SHP77 (cell line): ENCODE results near the gene FERD3L.

Experiments used
- DNase-seq, 2 experiments: peaks; one replicate each; lab custom pipeline; 2025; lab: John Stamatoyannopoulos, UW

The FERD3L gene

GRCh38 chr7:19099924-19100323 lies 45.3 kb downstream of the FERD3L start:
- DNase-seq: no peak

GRCh38 chr7:19099194-19099593 lies 46.0 kb downstream of the FERD3L start:
- no peak for DNase-seq

- DNase-seq: no peak
These were observed 46.7 kb downstream of the FERD3L start for GRCh38 chr7:19098510-19098909.

- no peak for DNase-seq
These were observed 47.8 kb downstream of the FERD3L start for GRCh38 chr7:19097165-19098055.

GRCh38 chr7:19095353-19095860 lies 49.8 kb downstream of the FERD3L start:
- no peak for DNase-seq
